Lung (tissue), 12 donors: ENCODE data around the gene ABL2. TPM values are rescaled to one million over a fixed set of nuclear protein-coding genes. Genes with fewer than 3 reads are reported as not detected.

Experiments used
- ATAC-seq: fragments of 200-7000 bp; cut with Tn5 transposase; one replicate; pipeline ENCODE4 v1.9.1; 2020; ENCODE audit warnings: moderate number of reproducible peaks; ENCODE audit not compliant: insufficient read depth, low FRiP score
- DNase-seq, 3 donors: peaks; one replicate each; pipeline ENCODE4 v3.0.0-alpha.2; 2013 to 2017
- H3K27ac ChIP-seq, 2 donors: one replicate each; pipeline ENCODE4 v1.5.1; 2013; ENCODE audit warnings: mild to moderate bottlenecking in 2 of 2, moderate library complexity in 2 of 2, control low read depth in 1 of 2, inconsistent platforms in 1 of 2, low read depth in 1 of 2, low read length in 1 of 2
- H3K27me3 ChIP-seq, 3 donors: one replicate each; pipeline ENCODE4 v1.5.1; 2013; ENCODE audit warnings: low read length in 2 of 3; ENCODE audit not compliant: control insufficient read depth in 3 of 3, insufficient read depth in 3 of 3
- H3K36me3 ChIP-seq, 4 donors: one replicate each; pipeline ENCODE4 v1.5.1; 2013; ENCODE audit warnings: low read length in 4 of 4, mild to moderate bottlenecking in 1 of 4, moderate library complexity in 1 of 4; ENCODE audit not compliant: control insufficient read depth in 4 of 4, insufficient read depth in 4 of 4
- H3K4me1 ChIP-seq, 5 donors: one replicate each; pipeline ENCODE4 v1.5.1; 2013; ENCODE audit warnings: low read length in 5 of 5, mild to moderate bottlenecking in 2 of 5, moderate library complexity in 1 of 5; ENCODE audit not compliant: control insufficient read depth in 5 of 5, insufficient read depth in 5 of 5
- H3K4me3 ChIP-seq: one replicate; pipeline ENCODE4 v1.5.1; 2013; ENCODE audit warnings: mild to moderate bottlenecking, control low read depth, moderate library complexity
- H3K9ac ChIP-seq, 2 donors: one replicate each; pipeline ENCODE4 v1.5.1; 2013; ENCODE audit warnings: low read length in 2 of 2, control low read depth in 1 of 2; ENCODE audit not compliant: insufficient read depth in 1 of 2
- H3K9me3 ChIP-seq, 4 donors: one replicate each; pipeline ENCODE4 v1.5.1; 2013; ENCODE audit warnings: low read length in 3 of 4, mild to moderate bottlenecking in 1 of 4, moderate library complexity in 1 of 4; ENCODE audit not compliant: control insufficient read depth in 4 of 4, insufficient read depth in 3 of 4
- WGBS, 2 donors: extraction: QIAGEN DNeasy Blood & Tissue Kit; methylation state at CpG; one replicate each; pipeline ENCODE4 v1.1.7; 2013; 5-methylcytosine and 5-hydroxymethylcytosine counted together
- polyA plus RNA-seq, 2 donors: library from polyadenylated mRNA; stranded (reverse); fragments of 200-250 nt; gene quantifications; one replicate each; pipeline ENCODE4 v1.2.1, GENCODE V29; 2013
- total RNA-seq, 2 donors: library from RNA; depleted of rRNA in 1 of 2; stranded (reverse); fragments of >200 nt in 1 of 2; gene quantifications; one replicate each; pipeline ENCODE4 v1.2.1, GENCODE V29; 2014 to 2021
- TF ChIP-seq, protein P1 (sequence below): IDR thresholded peaks from 2 replicates; pipeline ENCODE4 v1.5.1; 2012; ENCODE audit warnings: mild to moderate bottlenecking; ENCODE audit errors: control extremely low read depth, extremely low read depth
- donor health status: control.
- donor health status: control.
- donor health status: Bipolar disorder and iron deficiency.
- donor health status: healthy.
- donor health status: DM: yes; HTN: yes; CAD: no.

Gene ABL2
- total and polyA plus RNA-seq, 4 donors, result 3.3 to 27.8 (median 16.4) TPM

DNA sequence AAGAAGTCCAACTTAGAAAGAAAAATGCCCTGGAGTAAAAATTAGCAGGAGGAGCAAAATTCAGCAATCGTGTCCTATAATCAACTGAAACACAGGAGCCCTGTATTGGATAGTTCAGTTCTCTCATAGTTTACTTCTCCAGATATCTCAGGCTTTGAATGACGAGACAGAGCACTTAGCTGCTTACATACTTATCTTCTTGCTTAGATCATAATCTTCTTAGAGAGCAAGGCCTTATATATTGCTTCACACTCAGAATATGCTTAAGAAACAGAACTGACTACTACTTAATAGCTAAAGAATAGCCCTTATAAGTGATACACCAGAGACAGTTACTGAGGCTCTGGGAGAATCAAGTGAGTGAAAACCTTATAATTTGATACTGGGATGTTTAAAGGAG, 108.7 kb downstream of the ABL2 start:
- no peak overlapping the region for H3K27ac ChIP-seq

DNA sequence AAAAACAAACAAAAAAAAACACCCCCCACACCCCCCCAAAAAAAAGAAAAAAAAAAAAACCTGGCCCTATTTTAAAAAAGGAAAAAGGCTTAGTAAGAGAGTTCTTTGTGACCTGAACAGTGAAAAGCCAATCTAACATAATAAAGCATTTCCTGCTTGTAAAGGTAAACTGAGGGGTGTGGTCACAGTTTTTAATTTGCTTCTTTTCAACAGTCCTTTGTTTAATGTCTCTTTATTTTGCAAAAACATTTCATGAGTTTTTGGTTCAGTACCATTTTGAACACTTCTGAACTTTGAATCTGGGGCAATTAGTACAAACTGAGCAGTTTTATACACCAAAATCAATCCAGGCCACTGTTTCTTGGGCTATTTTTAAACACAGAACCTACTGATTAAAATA, 110.0 kb downstream of the ABL2 start:
- Histone ChIP-seq H3K4me1 (no peaks in the 10 kb centered on the region), H3K9ac (no peak overlapping the region), H3K36me3 (peaks cover 2 to 20% (median 14%) of the 10 kb centered on the region in 4 donors), H3K9me3 (no peaks in the 10 kb centered on the region), H3K4me3 (no peak overlapping the region), H3K27ac (no peak overlapping the region), H3K27me3 (no peaks in the 10 kb centered on the region)
- ATAC-seq, result no peak
- TF ChIP-seq, protein P1, sequence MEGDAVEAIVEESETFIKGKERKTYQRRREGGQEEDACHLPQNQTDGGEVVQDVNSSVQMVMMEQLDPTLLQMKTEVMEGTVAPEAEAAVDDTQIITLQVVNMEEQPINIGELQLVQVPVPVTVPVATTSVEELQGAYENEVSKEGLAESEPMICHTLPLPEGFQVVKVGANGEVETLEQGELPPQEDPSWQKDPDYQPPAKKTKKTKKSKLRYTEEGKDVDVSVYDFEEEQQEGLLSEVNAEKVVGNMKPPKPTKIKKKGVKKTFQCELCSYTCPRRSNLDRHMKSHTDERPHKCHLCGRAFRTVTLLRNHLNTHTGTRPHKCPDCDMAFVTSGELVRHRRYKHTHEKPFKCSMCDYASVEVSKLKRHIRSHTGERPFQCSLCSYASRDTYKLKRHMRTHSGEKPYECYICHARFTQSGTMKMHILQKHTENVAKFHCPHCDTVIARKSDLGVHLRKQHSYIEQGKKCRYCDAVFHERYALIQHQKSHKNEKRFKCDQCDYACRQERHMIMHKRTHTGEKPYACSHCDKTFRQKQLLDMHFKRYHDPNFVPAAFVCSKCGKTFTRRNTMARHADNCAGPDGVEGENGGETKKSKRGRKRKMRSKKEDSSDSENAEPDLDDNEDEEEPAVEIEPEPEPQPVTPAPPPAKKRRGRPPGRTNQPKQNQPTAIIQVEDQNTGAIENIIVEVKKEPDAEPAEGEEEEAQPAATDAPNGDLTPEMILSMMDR, result no peak
- no peak for DNase-seq

More for the DNA sequence above, 108.7 kb downstream of the ABL2 start:
- Histone ChIP-seq H3K27me3 (no peaks in the 10 kb centered on the region), H3K4me1 (peaks cover 0 to 2% (median 0%) of the 10 kb centered on the region in 5 donors), H3K9ac (no peak overlapping the region), H3K9me3 (no peaks in the 10 kb centered on the region), H3K4me3 (no peak overlapping the region), H3K36me3 (peaks cover 2 to 20% (median 13%) of the 10 kb centered on the region in 4 donors)
- ATAC-seq (no peak), DNase-seq (no peak)
- TF ChIP-seq, protein P1, result no peak
- WGBS, 2 donors, result 92 to 93% methylated on average over 2 of the region's 2 CpGs

DNA sequence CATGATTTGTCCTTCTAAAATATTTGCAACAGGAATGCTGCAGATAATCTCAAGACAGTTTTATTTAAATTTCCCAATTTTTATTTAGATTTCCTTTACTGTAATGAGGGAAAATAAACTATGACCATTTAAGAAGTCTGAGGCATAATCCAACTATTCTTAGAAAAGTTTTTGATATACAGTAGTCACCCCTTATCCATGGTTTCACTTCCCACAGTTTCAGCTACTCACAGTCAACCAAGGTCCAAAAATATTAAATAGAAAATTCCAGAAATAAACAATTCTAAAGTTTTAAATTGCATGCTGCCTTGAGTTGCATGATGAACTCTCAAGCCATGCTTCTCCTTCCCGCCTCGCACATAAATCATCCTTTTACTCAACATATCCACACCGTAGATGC, 114.3 kb downstream of the ABL2 start:
- WGBS, 2 donors, result 89 to 94% methylated on average over 3 of the region's 3 CpGs
- no peak overlapping the region for H3K27ac ChIP-seq
- TF ChIP-seq, protein P1, result no peak

DNA sequence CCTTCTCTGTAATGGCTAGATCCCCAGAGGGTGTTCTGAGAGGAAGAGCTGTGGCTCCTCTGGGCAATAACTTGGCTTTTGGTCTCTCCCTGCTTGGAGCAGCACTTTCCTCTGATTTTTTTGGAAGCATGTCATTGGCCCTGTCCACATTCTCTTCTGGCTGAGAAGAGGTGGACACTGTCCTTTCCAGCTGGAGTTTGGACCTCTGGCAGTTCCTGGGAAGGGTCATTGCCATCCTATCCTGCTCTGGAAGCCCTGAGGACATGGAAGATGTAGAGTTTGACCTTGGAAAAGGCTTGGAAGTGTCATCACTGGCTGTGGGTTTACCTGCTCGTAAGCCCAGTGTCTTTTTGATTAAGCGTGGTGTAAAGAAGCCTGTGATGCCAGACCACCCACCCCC, 120.8 kb downstream of the ABL2 start:
- no peaks in the 10 kb centered on the region for H3K4me1 ChIP-seq
- peaks cover 22 to 39% (median 30%) of the 10 kb centered on the region in 4 donors for H3K36me3 ChIP-seq
- H3K9ac ChIP-seq, result no peak overlapping the region
- no peak overlapping the region for H3K4me3 ChIP-seq
- DNase-seq, result no peak
- TF ChIP-seq, protein P1, result no peak
- H3K9me3 ChIP-seq, result no peaks in the 10 kb centered on the region
- ATAC-seq, result no peak
- H3K27me3 ChIP-seq, result no peaks in the 10 kb centered on the region
- 91 to 96% methylated on average over 2 of the region's 2 CpGs for WGBS, 2 donors
- no peak overlapping the region for H3K27ac ChIP-seq

More for the DNA sequence above, 114.3 kb downstream of the ABL2 start:
- H3K27me3 ChIP-seq, result no peaks in the 10 kb centered on the region
- no peak overlapping the region for H3K4me3 ChIP-seq
- no peak overlapping the region for H3K9ac ChIP-seq
- H3K36me3 ChIP-seq, result peaks cover 9 to 25% (median 18%) of the 10 kb centered on the region in 4 donors
- no peak for DNase-seq
- no peaks in the 10 kb centered on the region for H3K9me3 ChIP-seq
- no peaks in the 10 kb centered on the region for H3K4me1 ChIP-seq
- ATAC-seq, result no peak
